HS-5 (cell line): ENCODE results near the gene THSD7A.
"Not testable (repeated sequence)": the region's sequence is repeated elsewhere in the genome, so short reads cannot be mapped to it uniquely, and the experiment has no call there.

Experiments
- DNase-seq: peaks from one replicate; pipeline ENCODE4 v3.0.0-alpha.2; 2012; ENCODE audit warnings: low read depth

THSD7A gene

DNA sequence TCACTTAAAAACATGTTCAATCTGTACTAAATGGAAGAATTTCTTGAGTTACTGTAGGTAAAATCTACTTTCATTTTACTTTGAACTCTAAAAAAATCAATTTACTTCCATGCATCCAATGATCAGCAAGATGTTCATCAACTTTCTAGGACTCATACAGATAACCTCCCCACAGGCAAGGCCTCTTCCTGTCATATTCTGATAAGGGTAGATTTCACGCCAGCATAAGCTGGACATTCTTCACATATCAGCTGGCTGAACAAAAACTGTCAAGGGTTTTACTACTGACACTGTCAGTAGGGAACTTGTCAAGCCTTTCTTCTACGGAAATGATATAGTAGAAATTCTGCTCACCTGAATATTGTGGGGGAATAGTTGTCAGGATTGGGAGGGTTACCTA, 244.9 kb downstream of the THSD7A start:
- DNase-seq: no peak

DNA sequence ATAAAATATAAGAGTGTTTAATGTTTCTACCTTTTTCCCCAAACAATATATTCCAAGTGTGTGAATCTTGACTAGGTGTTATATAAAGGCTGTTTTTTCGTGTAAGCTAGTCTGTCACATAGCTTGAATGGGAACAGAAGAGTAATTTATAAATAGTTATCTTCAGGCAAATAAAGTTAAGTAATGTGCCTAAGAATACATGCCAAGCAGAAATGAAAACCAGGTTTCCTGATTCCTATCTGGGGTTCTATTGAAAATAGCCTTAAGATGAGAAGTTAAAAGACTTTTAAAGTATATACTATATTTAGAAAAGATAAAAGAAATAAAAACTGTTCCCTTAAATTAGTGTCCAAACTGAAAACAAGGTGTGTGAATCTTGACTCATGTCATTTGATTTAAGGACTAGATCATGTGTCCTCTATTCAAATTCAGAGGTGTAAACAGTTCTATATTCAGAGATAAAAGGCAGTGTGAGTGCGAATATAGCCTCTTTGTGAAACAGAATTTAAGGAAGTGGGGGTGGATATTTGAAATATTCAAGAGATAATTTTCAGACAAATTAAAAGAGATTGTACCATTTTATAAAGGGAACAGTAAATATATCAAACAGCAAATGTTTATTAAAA, 247.5 kb downstream of the THSD7A start:
- no peak for DNase-seq

GRCh38 chr7:11579141-11579540, 252.9 kb downstream of the THSD7A start:
- DNase-seq: no peak

DNA sequence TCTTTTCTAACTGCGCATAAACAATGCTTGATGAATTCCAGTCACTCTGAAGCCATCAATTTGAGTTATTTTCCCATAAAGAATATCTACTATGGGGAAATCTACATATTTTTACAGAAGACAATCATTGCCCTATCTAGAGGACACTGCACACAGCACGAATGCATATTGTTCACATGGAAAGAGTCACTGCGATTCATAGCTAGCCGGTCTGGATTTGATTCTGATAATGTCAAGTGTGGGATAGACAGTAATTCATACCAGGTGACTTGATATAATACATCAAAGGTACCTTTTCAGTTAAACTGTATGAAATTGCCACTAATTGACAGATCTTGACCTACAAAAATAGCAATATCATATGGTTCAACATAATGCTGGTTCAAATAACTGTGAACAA, 255.7 kb downstream of the THSD7A start:
- DNase-seq: no peak

DNA sequence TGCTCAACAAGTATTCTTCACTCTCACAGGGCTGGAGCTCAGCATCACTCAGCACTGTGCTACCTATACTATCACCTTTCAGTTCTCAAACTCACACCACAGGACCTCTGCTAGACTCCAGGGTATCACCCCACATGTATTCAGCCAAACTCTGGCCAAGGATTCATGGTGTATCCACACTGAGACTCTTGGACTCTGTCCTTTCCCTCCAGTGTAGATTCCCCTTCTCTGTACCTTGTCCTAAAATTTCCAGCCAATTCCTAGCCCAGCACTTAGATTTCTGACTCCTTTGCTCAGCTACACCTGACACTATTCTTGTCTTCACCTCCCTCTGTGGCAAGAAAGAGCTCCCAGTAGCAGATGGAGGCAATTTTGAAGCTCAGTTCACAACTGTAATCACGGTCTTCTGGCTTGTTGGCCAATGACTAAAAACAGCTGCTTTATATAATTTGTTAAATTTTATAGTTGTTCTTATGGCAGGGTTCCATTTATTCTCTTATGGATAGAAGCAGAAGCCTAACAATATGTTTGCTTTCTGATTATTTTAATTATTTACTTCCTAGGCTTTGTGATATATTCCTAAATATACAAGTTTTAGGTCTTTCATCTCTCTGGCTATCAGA, 258.8 kb downstream of the THSD7A start:
- no peak for DNase-seq

DNA sequence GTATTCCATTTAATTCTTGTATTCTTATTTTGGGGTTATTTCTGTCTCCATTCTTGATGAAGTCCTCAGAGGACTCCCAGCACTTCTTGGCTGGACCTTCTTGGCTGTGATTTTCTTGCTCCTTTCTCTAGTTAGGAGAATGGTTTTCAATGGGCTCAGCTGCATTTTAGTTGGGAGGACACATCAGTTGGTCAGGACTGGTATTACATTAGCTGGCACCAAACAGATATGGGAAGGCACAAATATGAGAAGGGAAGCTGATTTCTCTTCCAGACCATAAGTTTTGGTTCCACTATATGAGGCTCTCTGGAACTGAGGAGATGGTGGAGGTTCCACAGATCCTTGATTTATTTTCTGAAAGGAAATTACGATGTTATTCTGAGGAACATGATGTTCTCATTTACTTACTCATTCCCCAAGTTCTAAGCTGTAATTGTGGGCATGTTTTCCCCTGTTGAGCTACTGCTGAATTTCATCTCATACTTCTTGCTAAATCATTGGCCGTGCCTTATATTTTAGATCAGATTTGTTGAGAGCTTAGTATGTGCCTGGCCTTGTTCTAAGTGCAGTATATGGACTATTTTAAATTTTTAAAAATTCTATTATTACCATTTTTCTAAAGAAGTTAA, 261.0 kb downstream of the THSD7A start:
- DNase-seq: no peak

GRCh38 chr7:11570205-11570604, 261.8 kb downstream of the THSD7A start:
- no peak for DNase-seq

GRCh38 chr7:11567571-11567970, 264.4 kb downstream of the THSD7A start:
- DNase-seq: no peak

GRCh38 chr7:11557627-11558026, 274.4 kb downstream of the THSD7A start:
- DNase-seq: peak; percentile 31

GRCh38 chr7:11552676-11553296, 279.2 kb downstream of the THSD7A start:
- no peak for DNase-seq

GRCh38 chr7:11551470-11551869, 280.5 kb downstream of the THSD7A start:
- no peak for DNase-seq

GRCh38 chr7:11548532-11548931, 283.5 kb downstream of the THSD7A start:
- peak; percentile 53 for DNase-seq

GRCh38 chr7:11541330-11541729, 290.7 kb downstream of the THSD7A start:
- DNase-seq: no peak

GRCh38 chr7:11540271-11540761, 291.7 kb downstream of the THSD7A start:
- peak; percentile 99 for DNase-seq

- no peak for DNase-seq
These were observed 292.1 kb downstream of the THSD7A start for GRCh38 chr7:11539853-11540252.

DNA sequence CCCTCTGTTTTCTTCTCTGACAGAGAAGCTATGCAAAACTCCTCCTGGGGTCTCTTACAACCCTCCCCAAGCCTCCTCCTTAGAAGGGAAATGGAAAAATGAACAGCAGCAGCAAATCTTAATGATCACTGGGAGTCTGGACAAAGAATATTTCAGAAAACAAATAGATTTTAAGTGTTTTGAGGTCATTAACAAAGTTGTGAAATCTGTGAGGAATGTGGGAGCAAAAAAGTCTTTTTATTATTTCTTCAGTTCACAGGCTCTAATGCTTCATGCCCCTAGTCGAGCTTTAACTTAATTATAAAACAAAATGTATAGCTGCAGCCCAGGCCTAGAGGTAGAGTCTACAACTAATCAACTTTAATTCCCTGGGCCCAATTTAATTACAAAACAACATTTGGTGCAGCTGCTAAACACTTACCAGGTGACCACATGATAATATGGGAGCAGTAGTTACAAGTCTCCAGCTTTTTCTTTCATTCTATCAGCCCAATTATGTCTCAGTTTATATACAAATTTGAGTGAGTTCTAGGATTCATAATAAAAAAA, 293.2 kb downstream of the THSD7A start:
- no peak for DNase-seq

DNA sequence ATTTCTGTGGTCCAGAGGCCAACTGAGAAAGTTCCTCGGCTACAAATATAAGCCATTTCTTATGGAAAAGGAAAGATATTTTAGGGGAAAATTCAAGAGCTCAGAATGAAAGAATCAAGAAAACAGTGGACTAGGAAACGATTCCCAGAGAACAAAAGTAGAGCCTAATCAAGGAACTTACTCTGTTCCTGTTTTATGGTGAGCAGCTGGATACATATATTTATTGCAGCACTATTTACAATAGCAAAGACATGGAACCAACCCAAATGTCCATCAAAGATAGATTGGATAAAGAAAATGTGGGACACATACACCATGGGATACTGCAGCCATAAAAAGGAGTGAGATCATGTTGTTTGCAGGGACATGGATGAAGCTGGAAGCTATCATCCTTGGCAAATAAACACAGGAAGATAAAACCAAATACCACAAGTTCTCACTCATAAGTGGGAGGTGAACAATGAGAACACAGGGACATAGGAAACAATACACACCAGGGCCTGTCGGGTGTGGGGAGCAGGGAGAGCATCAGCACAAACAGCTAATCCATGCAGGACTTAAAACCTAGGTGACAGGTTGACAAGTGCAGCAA, 298.7 kb downstream of the THSD7A start:
- no peak for DNase-seq

DNA sequence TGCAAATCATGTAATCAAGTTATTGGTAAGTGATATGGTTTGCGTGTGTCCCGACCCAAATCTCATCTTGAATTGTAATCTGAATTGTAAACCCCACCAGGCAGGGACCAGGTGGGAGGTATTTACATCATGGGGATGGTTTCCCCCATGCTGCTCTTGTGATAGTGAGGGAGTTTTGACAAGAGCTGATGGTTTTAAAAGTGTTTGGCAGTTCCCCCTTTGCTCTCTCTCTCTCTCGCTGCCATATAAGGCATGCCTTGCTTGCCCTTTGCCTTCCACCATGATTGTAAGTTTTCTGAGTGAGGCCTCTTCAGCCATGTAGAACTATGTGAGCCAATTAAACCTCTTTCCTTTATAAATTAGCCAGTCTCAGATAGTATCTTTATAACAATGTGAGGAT, 302.6 kb downstream of the THSD7A start:
- no peak for DNase-seq

DNA sequence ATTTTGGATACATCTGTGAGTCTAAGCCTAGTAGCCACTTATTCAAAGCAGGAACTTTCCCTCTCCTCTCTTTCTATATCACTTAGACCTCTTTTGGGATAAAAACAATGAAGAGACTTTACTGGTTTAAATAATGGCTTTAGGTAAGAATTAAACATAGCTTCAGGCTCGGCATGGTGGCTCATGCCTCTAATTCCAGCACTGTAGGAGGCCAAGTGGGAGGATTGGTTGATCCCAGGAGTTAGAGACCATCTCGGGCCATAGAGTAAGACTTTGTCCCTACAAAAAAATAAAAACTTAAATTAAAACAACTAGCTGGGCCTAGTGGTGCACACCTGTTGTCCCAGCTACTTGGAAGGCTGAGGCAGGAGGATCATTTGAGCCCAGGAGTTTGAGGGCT, 304.3 kb downstream of the THSD7A start:
- no peak for DNase-seq

GRCh38 chr7:11524476-11525397, 307.3 kb downstream of the THSD7A start:
- DNase-seq: no peak

- DNase-seq: not testable (repeated sequence)
These were observed 310.0 kb downstream of the THSD7A start for GRCh38 chr7:11521964-11522499.
